Cardiac atrium fibroblast (primary cell): ENCODE results near the gene HSPA1A. TPM values are rescaled to one million over a fixed set of nuclear protein-coding genes. Genes with fewer than 3 reads are reported as not detected.

ENCODE experiments used
- total RNA-seq: library from RNA; depleted of rRNA; stranded (reverse); fragments of >200 nt; gene quantifications from 2 replicates; pipeline ENCODE4 v1.2.3, GENCODE V29; 2015

The HSPA1A gene
- 59.8 and 77.6 TPM in 2 replicates for total RNA-seq

GRCh38 chr6:31815025-31815838 is at the start of gene HSPA1A, which contains the start of gene HSPA1L:
Gene HSPA1A, plus strand, starts transcription at chr6:31815543. Its CDS starts 214 bp downstream, at chr6:31815757.
Gene HSPA1L, minus strand, starts transcription at chr6:31815283. Its CDS starts 3,311 bp downstream, at chr6:31811972.

GRCh38 chr6:31776989-31777666 is 38.2 kb upstream of the HSPA1A start, which contains the start of gene VWA7:
Gene VWA7, minus strand, starts transcription at chr6:31777328. Its CDS starts 549 bp downstream, at chr6:31776779.

DNA sequence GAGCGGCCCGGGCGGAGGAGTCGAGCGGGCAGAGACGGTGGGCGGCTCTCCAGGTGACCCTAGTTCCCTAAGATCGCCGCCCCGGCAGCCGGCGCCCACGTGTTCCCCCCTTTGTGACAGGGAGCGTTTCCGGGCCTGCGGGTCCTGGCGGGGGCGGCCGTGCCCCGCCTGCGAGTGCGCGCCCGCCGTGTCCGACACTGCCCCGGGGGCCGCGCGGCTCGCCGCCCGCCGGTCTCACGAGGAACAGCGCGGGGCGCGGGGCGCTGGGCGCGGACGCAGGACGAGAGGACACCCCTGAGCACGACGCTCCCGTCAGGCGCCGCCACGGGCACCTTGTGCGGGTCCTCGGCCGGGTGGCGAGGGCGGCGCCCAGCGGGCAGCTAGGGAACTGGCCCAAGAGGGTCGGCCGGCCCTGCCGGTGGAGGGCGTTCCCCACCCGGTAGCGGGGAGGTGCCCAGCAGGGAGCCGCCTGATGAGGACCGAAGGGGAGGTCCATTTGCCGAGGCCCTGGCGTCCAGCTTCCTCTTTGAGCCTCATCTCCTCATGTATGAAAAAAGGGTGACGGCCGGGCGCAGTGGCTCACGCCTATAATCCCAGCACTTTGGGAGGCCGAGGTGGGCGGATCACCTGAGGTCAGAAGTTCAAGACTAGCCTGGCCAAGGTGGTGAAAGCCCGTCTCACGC is 19.6 kb upstream of the HSPA1A start, which contains the start of gene VARS1:
VARS1 (minus strand) TSS at position 137 of the 683 bp plus-strand sequence. CDS start 535 bp downstream, outside the sequence.

GRCh38 chr6:31806470-31807272 is 8.7 kb upstream of the HSPA1A start, which contains the start of gene LSM2:
Gene LSM2, minus strand, starts transcription at chr6:31806966. Its CDS starts 209 bp downstream, at chr6:31806757.

GRCh38 chr6:31827286-31828079 is 12.1 kb downstream of the HSPA1A start, which contains the start of gene HSPA1B:
Gene HSPA1B, plus strand, starts transcription at chr6:31827738. Its CDS starts 213 bp downstream, at chr6:31827951.

DNA sequence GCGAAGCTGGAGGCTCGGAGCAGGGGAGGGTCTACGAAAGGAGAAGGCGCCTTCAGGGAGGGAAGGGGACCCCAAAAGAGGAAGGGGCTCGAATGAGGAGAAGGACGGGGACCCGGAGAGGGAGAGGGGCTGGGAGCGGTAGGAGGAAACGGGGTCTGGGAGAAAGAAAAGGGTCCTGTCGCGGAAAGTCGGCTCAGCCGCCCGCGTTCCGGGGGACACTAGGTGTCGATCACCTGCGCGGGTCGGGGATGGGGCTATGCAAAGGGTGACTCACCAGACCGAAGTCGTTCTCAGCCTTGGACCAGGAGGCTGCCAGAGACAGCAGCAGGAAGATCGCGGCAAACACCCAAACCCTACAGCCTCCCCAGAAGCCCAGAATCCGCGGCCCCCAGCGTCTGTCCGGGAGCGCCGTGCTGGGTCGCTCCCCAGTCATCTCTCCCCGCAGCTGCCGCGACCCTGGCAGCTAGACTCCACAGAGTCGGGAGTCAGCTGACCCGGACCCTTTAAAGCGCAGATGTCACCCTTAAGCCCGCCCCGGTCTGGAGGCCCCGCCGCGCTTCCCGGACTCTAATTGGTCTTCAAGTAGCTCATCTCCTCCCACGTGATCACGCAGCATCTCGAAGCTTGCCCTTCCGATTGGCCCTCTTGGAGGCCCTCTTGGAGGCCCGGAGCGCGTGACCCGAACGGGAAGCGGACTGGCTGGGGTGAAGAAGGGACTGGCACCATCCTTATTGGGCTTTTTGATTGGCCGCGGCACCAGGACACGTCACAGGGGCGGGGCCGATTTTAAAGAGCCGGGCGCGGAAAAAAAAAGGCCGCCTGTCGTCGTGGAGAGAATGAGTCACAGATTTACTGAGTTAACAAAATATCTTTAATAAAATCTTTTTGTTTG is 47.2 kb downstream of the HSPA1A start, which contains the start of gene NEU1:
NEU1 (minus strand) TSS at position 478 of the 892 bp plus-strand sequence; CDS start at position 433, 45 bp downstream.

Other genes with a start within 250 kb of the HSPA1A start
- not detected in 2 replicates for gene LTA, start 243.3 kb upstream of the HSPA1A start, total RNA-seq
- gene TNF, start 240.0 kb upstream of the HSPA1A start, total RNA-seq, result 0.16 and 0.54 TPM in 2 replicates
- not detected in 2 replicates for gene LTB, start 233.1 kb upstream of the HSPA1A start, total RNA-seq
- 1.8 TPM in 1 of 2 replicates, not detected in the other for gene LST1, start 229.3 kb upstream of the HSPA1A start, total RNA-seq
- not detected in 2 replicates for gene NCR3, start 222.5 kb upstream of the HSPA1A start, total RNA-seq
- not detected in 2 replicates for gene AIF1, start 200.3 kb upstream of the HSPA1A start, total RNA-seq
- gene PRRC2A, start 194.8 kb upstream of the HSPA1A start, total RNA-seq, result 59.4 and 74.7 TPM in 2 replicates
- 200 and 228 TPM in 2 replicates for gene BAG6, start 162.9 kb upstream of the HSPA1A start, total RNA-seq
- 7.6 TPM in 1 of 2 replicates, not detected in the other for gene APOM, start 159.6 kb upstream of the HSPA1A start, total RNA-seq
- gene C6orf47, start 154.8 kb upstream of the HSPA1A start, total RNA-seq, result 15.3 and 19.9 TPM in 2 replicates
- 23.2 and 28.5 TPM in 2 replicates for gene GPANK1, start 150.5 kb upstream of the HSPA1A start, total RNA-seq
- gene CSNK2B, start 149.5 kb upstream of the HSPA1A start, total RNA-seq, result 218 and 219 TPM in 2 replicates
- gene LY6G5B, start 145.6 kb upstream of the HSPA1A start, total RNA-seq, result 1.1 and 1.5 TPM in 2 replicates
- gene LY6G5C, start 134.5 kb upstream of the HSPA1A start, total RNA-seq, result not detected in 2 replicates
- 28.3 and 28.8 TPM in 2 replicates for gene ABHD16A, start 112.2 kb upstream of the HSPA1A start, total RNA-seq
- not detected in 2 replicates for gene LY6G6F, start 108.7 kb upstream of the HSPA1A start, total RNA-seq
- not detected in 2 replicates for gene LY6G6D, start 100.2 kb upstream of the HSPA1A start, total RNA-seq
- gene LY6G6C, start 93.8 kb upstream of the HSPA1A start, total RNA-seq, result not detected in 2 replicates
- gene MPIG6B, start 92.2 kb upstream of the HSPA1A start, total RNA-seq, result not detected in 2 replicates
- gene DDAH2, start 86.2 kb upstream of the HSPA1A start, total RNA-seq, result 32.1 and 53.8 TPM in 2 replicates
- 478 and 525 TPM in 2 replicates for gene CLIC1, start 79.0 kb upstream of the HSPA1A start, total RNA-seq
- gene MSH5, start 75.5 kb upstream of the HSPA1A start, total RNA-seq, result 2.1 and 4.3 TPM in 2 replicates
- gene SAPCD1, start 52.9 kb upstream of the HSPA1A start, total RNA-seq, result 0.54 TPM in 1 of 2 replicates, not detected in the other
- under 0.01 TPM in 1 of 2 replicates, not detected in the other for gene VWA7, start 38.2 kb upstream of the HSPA1A start, total RNA-seq
- gene VARS1, start 19.8 kb upstream of the HSPA1A start, total RNA-seq, result 40.1 and 59.8 TPM in 2 replicates
- 20.9 and 37.3 TPM in 2 replicates for gene LSM2, start 8.6 kb upstream of the HSPA1A start, total RNA-seq
- gene HSPA1L, start 260 bp upstream of the HSPA1A start, total RNA-seq, result 0.49 TPM in 1 of 2 replicates, not detected in the other
- 61.4 and 72.9 TPM in 2 replicates for gene HSPA1B, start 12.2 kb downstream of the HSPA1A start, total RNA-seq
- 37.5 and 55.9 TPM in 2 replicates for gene NEU1, start 47.3 kb downstream of the HSPA1A start, total RNA-seq
- not detected in 2 replicates for gene SLC44A4, start 63.5 kb downstream of the HSPA1A start, total RNA-seq
- 26.0 and 35.0 TPM in 2 replicates for gene EHMT2, start 82.2 kb downstream of the HSPA1A start, total RNA-seq
- 1.8 and 2.1 TPM in 2 replicates for gene ZBTB12, start 86.5 kb downstream of the HSPA1A start, total RNA-seq
- gene C2, start 112.2 kb downstream of the HSPA1A start, total RNA-seq, result 0.97 and 2.2 TPM in 2 replicates
- gene CFB, start 130.6 kb downstream of the HSPA1A start, total RNA-seq, result 12.6 and 103 TPM in 2 replicates
- gene NELFE, start 143.4 kb downstream of the HSPA1A start, total RNA-seq, result 80.2 and 82.0 TPM in 2 replicates
- 28.0 and 44.9 TPM in 2 replicates for gene SKIC2, start 143.6 kb downstream of the HSPA1A start, total RNA-seq
- 18.6 and 25.5 TPM in 2 replicates for gene DXO, start 156.6 kb downstream of the HSPA1A start, total RNA-seq
- 12.1 and 14.7 TPM in 2 replicates for gene C4A, start 166.5 kb downstream of the HSPA1A start, total RNA-seq
- gene C4B, start 199.3 kb downstream of the HSPA1A start, total RNA-seq, result 6.0 TPM in 2 replicates
- gene CYP21A2, start 222.9 kb downstream of the HSPA1A start, total RNA-seq, result 0.49 TPM in 1 of 2 replicates, not detected in the other